GM12878 (cell line): ENCODE measurements around the gene ELOVL4. TPM values are rescaled to one million over a fixed set of nuclear protein-coding genes. Genes with fewer than 3 reads are reported as not detected.

Source experiments
- ATAC-seq: fragments of 200-7000 bp; cut with Tn5 transposase; 3 replicates; pipeline ENCODE4 v1.9.1; 2020; ENCODE audit warnings: mild to moderate bottlenecking, moderate library complexity
- BruUV-seq: library from RNA; stranded (reverse); fragments of 400-500 nt; replicated peaks from 2 replicates; lab custom pipeline; 2021; lab: Mats Ljungman, UMichigan
- CTCF ChIA-PET: fragments of 300-600 bp; sonication (Branson Sonifier 250); formaldehyde crosslinking; extraction: SDS; loops from one replicate; lab custom pipeline; 2021; ENCODE audit warnings: inconsistent platforms; lab: Yijun Ruan, JAX
- POLR2A ChIA-PET: fragments of 350-600 bp; formaldehyde crosslinking; extraction: SDS; loops from one replicate; lab custom pipeline; 2021; ENCODE audit warnings: inconsistent platforms; lab: Charles Lee
- RAD21 ChIA-PET: fragments of 300-600 bp; sonication (Branson Sonifier 250); formaldehyde crosslinking; loops from one replicate; lab custom pipeline; 2023; ENCODE audit warnings: antibody characterized with exemption; ENCODE audit not compliant: unreplicated experiment; lab: Charles Lee
- SMC1A ChIA-PET: fragments of 300-600 bp; sonication (Branson Sonifier 250); formaldehyde crosslinking; loops from one replicate; lab custom pipeline; 2023; ENCODE audit not compliant: unreplicated experiment, uncharacterized antibody; lab: Charles Lee
- DNase-seq: peaks from one replicate; pipeline ENCODE4 v3.0.0-alpha.2; 2011; ENCODE audit warnings: low read depth, low spot score
- FAIRE-seq: peaks from 3 replicates; lab custom pipeline; 2011; peaks lifted over from hg19 to GRCh38; lab: Jason Lieb, UNC
- H2AFZ ChIP-seq: 2 replicates; pipeline ENCODE4 v1.6.0; 2011; ENCODE audit warnings: low read depth, low read length, control low read depth; ENCODE audit not compliant: control insufficient read depth
- H3K27ac ChIP-seq: 2 replicates; pipeline ENCODE4 v1.5.1; 2011; ENCODE audit warnings: control low read depth; ENCODE audit not compliant: control insufficient read depth, insufficient read depth
- H3K27me3 ChIP-seq, 2 experiments: replicated peaks in 1 of 2; 2 replicates each; pipeline versions ENCODE4 v1.6.0 to v1.6.1; 2011; ENCODE audit warnings: low read length in 1 of 2; ENCODE audit not compliant: control insufficient read depth in 2 of 2, insufficient read depth in 2 of 2
- H3K36me3 ChIP-seq, 2 experiments: 2 replicates each; pipeline ENCODE4 v1.5.1; 2011; ENCODE audit warnings: low read length in 1 of 2; ENCODE audit not compliant: control insufficient read depth in 2 of 2, insufficient read depth in 2 of 2
- H3K4me1 ChIP-seq: 2 replicates; pipeline ENCODE4 v1.6.1; 2011; ENCODE audit warnings: mild to moderate bottlenecking, low read length, moderate library complexity, mixed read lengths; ENCODE audit not compliant: control insufficient read depth, insufficient read depth
- H3K4me2 ChIP-seq: 2 replicates; pipeline ENCODE4 v1.6.0; 2011; ENCODE audit warnings: control low read depth; ENCODE audit not compliant: control insufficient read depth, insufficient read depth
- H3K4me3 ChIP-seq: fragments of 200-600 bp; sonication (generic); 2 replicates; pipeline ENCODE4 v1.5.1; 2016
- H3K79me2 ChIP-seq: 2 replicates; pipeline ENCODE4 v1.6.0; 2011; ENCODE audit warnings: low read length; ENCODE audit not compliant: control insufficient read depth, insufficient read depth
- H3K9ac ChIP-seq: 2 replicates; pipeline ENCODE4 v1.8.0; 2011; ENCODE audit warnings: low read length, control low read depth, mixed read lengths; ENCODE audit not compliant: control insufficient read depth, insufficient read depth
- H3K9me3 ChIP-seq: replicated peaks from 3 replicates; pipeline ENCODE4 v1.5.1; 2011; ENCODE audit warnings: mild to moderate bottlenecking, low read length; ENCODE audit not compliant: control insufficient read depth, insufficient read depth
- H4K20me1 ChIP-seq: 2 replicates; pipeline ENCODE4 v1.6.0; 2011; ENCODE audit not compliant: control insufficient read depth, insufficient read depth
- BCLAF1 ChIP-seq: fragments of 450-650 bp; IDR thresholded peaks from 2 replicates; pipeline ENCODE4 v1.6.1; 2017; ENCODE audit warnings: antibody characterized with exemption, mild to moderate bottlenecking, moderate library complexity
- CBFB ChIP-seq: IDR thresholded peaks from 2 replicates; pipeline ENCODE4 v1.6.1; 2016; ENCODE audit warnings: antibody characterized with exemption, low read depth
- CHD4 ChIP-seq: fragments of 200-600 bp; sonication (generic); IDR thresholded peaks from 2 replicates; pipeline ENCODE4 v1.6.1; 2016; ENCODE audit warnings: mild to moderate bottlenecking
- E2F8 ChIP-seq: fragments of 450-650 bp; IDR thresholded peaks from 2 replicates; pipeline ENCODE4 v1.6.1; 2018; ENCODE audit warnings: mild to moderate bottlenecking, low read depth, moderate library complexity; ENCODE audit not compliant: partially characterized antibody
- ELK1 ChIP-seq: IDR thresholded peaks from 2 replicates; pipeline ENCODE4 v1.6.1; 2012; ENCODE audit warnings: low read depth, low read length, improper control_type of control experiment
- JUNB ChIP-seq: IDR thresholded peaks from 2 replicates; pipeline ENCODE4 v1.6.1; 2016; ENCODE audit warnings: antibody characterized with exemption, mild to moderate bottlenecking
- PAX8 ChIP-seq: fragments of 450-650 bp; IDR thresholded peaks from 2 replicates; pipeline ENCODE4 v1.6.1; 2017; ENCODE audit warnings: mild to moderate bottlenecking, moderate library complexity
- PKNOX1 ChIP-seq: fragments of 450-650 bp; IDR thresholded peaks from 2 replicates; pipeline ENCODE4 v1.6.1; 2016; ENCODE audit warnings: mild to moderate bottlenecking
- POLR2A ChIP-seq: IDR thresholded peaks from 2 replicates; pipeline ENCODE4 v1.6.1; 2011; ENCODE audit warnings: low read depth, mild to moderate bottlenecking, low read length
- RCOR1 ChIP-seq: conservative IDR thresholded peaks from 2 replicates; pipeline ENCODE4 v1.6.1; 2012; ENCODE audit warnings: low read depth, low read length, improper control_type of control experiment
- RFX5 ChIP-seq: IDR thresholded peaks from 2 replicates; pipeline ENCODE4 v1.6.1; 2011; ENCODE audit warnings: low read depth, low read length, improper control_type of control experiment
- SIX5 ChIP-seq: IDR thresholded peaks from 2 replicates; pipeline ENCODE4 v1.6.1; 2011; ENCODE audit warnings: mild to moderate bottlenecking, low read depth, low read length, moderate library complexity; ENCODE audit not compliant: severe bottlenecking
- SUPT20H ChIP-seq: IDR thresholded peaks from 2 replicates; pipeline ENCODE4 v1.6.1; 2011; ENCODE audit warnings: low read depth, mild to moderate bottlenecking, low read length, moderate library complexity, borderline replicate concordance; ENCODE audit not compliant: control insufficient read depth
- USF1 ChIP-seq: IDR thresholded peaks from 2 replicates; pipeline ENCODE4 v1.6.1; 2011; ENCODE audit warnings: borderline replicate concordance, low read depth, mild to moderate bottlenecking, moderate library complexity, mixed read lengths, low read length; ENCODE audit not compliant: insufficient read depth; ENCODE audit errors: extremely low read length
- YY1 ChIP-seq: IDR thresholded peaks from 2 replicates; pipeline ENCODE4 v1.6.1; 2011; ENCODE audit warnings: low read depth, mild to moderate bottlenecking, low read length
- WGBS: methylation state at CpG from one replicate; pipeline ENCODE4 v1.1.6; 2016; ENCODE audit warnings: low lambda C conversion rate; ENCODE audit not compliant: insufficient replicate concordance, insufficient coverage; ENCODE audit errors: missing lambda C conversion rate; 5-methylcytosine and 5-hydroxymethylcytosine counted together
- in situ Hi-C: fragments of 300-500 bp; cut with MboI; formaldehyde crosslinking; loops from 9 replicates; pipeline ENCODE4 v1.14.3; 2018; ENCODE audit warnings: mixed read lengths
- intact Hi-C: fragments of 100-400 bp; cut with micrococcal nuclease; formaldehyde crosslinking; loops from one replicate; pipeline ENCODE4 v1.14.2; 2022; ENCODE audit not compliant: unreplicated experiment
- polyA plus RNA-seq, 11 experiments: library from polyadenylated mRNA; depleted of rRNA in 4 of 11; unstranded in 6 of 11; stranded (reverse) in 5 of 11; fragments of >200 nt; fragmentation: Nextera tagmentation in 4 of 11; fragmentation: Illumina TruSeq in 1 of 11; extraction: Ambion mirVana in 4 of 11; extraction: Trizol in 1 of 11; gene quantifications; 1 replicate in 1 of 11; 2 replicates in 10 of 11; pipeline versions ENCODE4 v1.2.1 to v1.2.3, GENCODE V29; 2011 to 2016; ENCODE audit warnings: inconsistent platforms in 2 of 11, missing spikeins in 2 of 11, low read depth in 1 of 11
- total RNA-seq, 4 experiments: library from RNA; depleted of rRNA in 3 of 4; stranded (reverse); fragments of >200 nt in 3 of 4; fragmentation: Illumina TruSeq in 1 of 4; extraction: Trizol in 1 of 4; gene quantifications; 2 replicates each; pipeline versions ENCODE4 v1.2.1 to v1.2.3, GENCODE V29; 2013 to 2021

The ELOVL4 gene
- total and polyA plus RNA-seq, 10 of the 15 experiments (the other 5 are each of a cell fraction or from before 2014, with no cell fraction given): 0.03 to 0.15 (median 0.08) TPM; not detected in 7

- no peak for TF ChIP-seq PKNOX1
- TF ChIP-seq CBFB: no peak
Observed at GRCh38 chr6:79967178-79967577, 19.8 kb upstream of the ELOVL4 start (continued).

GRCh38 chr6:79964607-79965081, 17.3 kb upstream of the ELOVL4 start:
- DNase-seq (no peak), ATAC-seq (no peak), FAIRE-seq (no peak)
- TF ChIP-seq BCLAF1 (no peak), YY1 (no peak), SUPT20H (no peak), POLR2A (no peak), PAX8 (no peak), JUNB (no peak), USF1 (no peak), ELK1 (no peak), E2F8 (no peak), RFX5 (no peak), CHD4 (no peak), SIX5 (no peak), RCOR1 (no peak)
- ChIA-PET CTCF (interaction anchor here (0.6 to 2.3 kb wide), 2 partner anchors 11 to 16 kb away, joined by 5 to 6 read pairs; no protein-coding TSS in a partner anchor), POLR2A (no interaction called here), RAD21 (no interaction called here), SMC1A (interaction anchor here (1.5 to 1.6 kb wide), 2 partner anchors 15 to 128 kb away, joined by 3 to 4 read pairs; no protein-coding TSS in a partner anchor)
- Histone ChIP-seq H3K9ac (no peak overlapping the region), H3K9me3 (no peaks in the 10 kb centered on the region), H3K4me3 (no peak overlapping the region), H3K4me1 (no peaks in the 10 kb centered on the region), H3K4me2 (no peak overlapping the region), H4K20me1 (no peaks in the 10 kb centered on the region), H2AFZ (no peak overlapping the region), H3K79me2 (no peaks in the 10 kb centered on the region), H3K27me3 (no peaks in the 10 kb centered on the region), H3K36me3 (no peaks in the 10 kb centered on the region), H3K27ac (no peak overlapping the region)
- intact Hi-C loops (no loop called here), in situ Hi-C loops (no loop called here)
- 41% methylated on average over 3 of the region's 3 CpGs for WGBS
- BruUV-seq: no TSS peak
